Astrocyte (in vitro differentiated cells and primary cell): Measurements from ENCODE around the gene FGGY. TPM values are rescaled to one million over a fixed set of nuclear protein-coding genes. Genes with fewer than 3 reads are reported as not detected.

Source experiments
- DNase-seq: peaks from one replicate; pipeline ENCODE4 v3.0.0-alpha.2; 2010; ENCODE audit warnings: low read depth
- FAIRE-seq: peaks from 2 replicates; lab custom pipeline; 2011; peaks lifted over from hg19 to GRCh38; lab: Jason Lieb, UNC
- H2AFZ ChIP-seq: 2 replicates; pipeline ENCODE4 v1.6.0; 2012; ENCODE audit warnings: low read depth, low read length, inconsistent platforms
- H3K27ac ChIP-seq: 2 replicates; pipeline ENCODE4 v1.5.1; 2011; ENCODE audit warnings: low read depth, low read length, inconsistent platforms
- H3K27me3 ChIP-seq: 2 replicates; pipeline ENCODE4 v1.6.0; 2011; ENCODE audit warnings: low read length, inconsistent platforms; ENCODE audit not compliant: insufficient read depth
- H3K36me3 ChIP-seq: 2 replicates; pipeline ENCODE4 v1.5.1; 2011; ENCODE audit warnings: low read length, inconsistent platforms; ENCODE audit not compliant: insufficient read depth
- H3K4me1 ChIP-seq: 2 replicates; pipeline ENCODE4 v1.5.1; 2011; ENCODE audit warnings: low read length, inconsistent platforms; ENCODE audit not compliant: insufficient read depth
- H3K4me2 ChIP-seq: 2 replicates; pipeline ENCODE4 v1.6.0; 2012; ENCODE audit warnings: low read length, inconsistent platforms
- H3K4me3 ChIP-seq: 2 replicates; pipeline ENCODE4 v1.5.1; 2011; ENCODE audit warnings: low read depth, mild to moderate bottlenecking, low read length, inconsistent platforms; ENCODE audit not compliant: insufficient read depth
- H3K79me2 ChIP-seq: 2 replicates; pipeline ENCODE4 v1.6.0; 2012; ENCODE audit warnings: mild to moderate bottlenecking, low read length, inconsistent platforms; ENCODE audit not compliant: insufficient read depth
- H3K9ac ChIP-seq: 2 replicates; pipeline ENCODE4 v1.6.0; 2012; ENCODE audit warnings: mild to moderate bottlenecking, low read length, inconsistent platforms
- H3K9me3 ChIP-seq: 2 replicates; pipeline ENCODE4 v1.5.1; 2012; ENCODE audit warnings: low read depth, mild to moderate bottlenecking, low read length, inconsistent platforms; ENCODE audit not compliant: insufficient read depth
- H4K20me1 ChIP-seq: 2 replicates; pipeline ENCODE4 v1.6.0; 2012; ENCODE audit warnings: low read length, inconsistent platforms; ENCODE audit not compliant: insufficient read depth
- H3K27ac Mint-ChIP-seq: one replicate; pipeline ENCODE4 v1.8.0; 2021; ENCODE audit warnings: mild to moderate bottlenecking, mixed read lengths; ENCODE audit not compliant: unreplicated experiment
- H3K27me3 Mint-ChIP-seq: one replicate; pipeline ENCODE4 v1.8.0; 2021; ENCODE audit warnings: low read depth, mixed read lengths; ENCODE audit not compliant: unreplicated experiment
- H3K36me3 Mint-ChIP-seq: one replicate; pipeline ENCODE4 v1.8.0; 2021; ENCODE audit warnings: low read depth, mixed read lengths; ENCODE audit not compliant: unreplicated experiment
- H3K4me1 Mint-ChIP-seq: one replicate; pipeline ENCODE4 v1.8.0; 2021; ENCODE audit warnings: low read depth, mixed read lengths; ENCODE audit not compliant: unreplicated experiment
- H3K4me3 Mint-ChIP-seq: one replicate; pipeline ENCODE4 v1.8.0; 2021; ENCODE audit warnings: mild to moderate bottlenecking, moderate library complexity, mixed read lengths; ENCODE audit not compliant: unreplicated experiment
- H3K9me3 Mint-ChIP-seq: one replicate; pipeline ENCODE4 v1.8.0; 2021; ENCODE audit warnings: mild to moderate bottlenecking, mixed read lengths; ENCODE audit not compliant: unreplicated experiment
- CTCF ChIP-seq: IDR thresholded peaks from 2 replicates; pipeline ENCODE4 v1.5.1; 2011; ENCODE audit warnings: low read depth, mild to moderate bottlenecking, inconsistent platforms, low read length, moderate library complexity; ENCODE audit not compliant: insufficient read depth
- EZH2 ChIP-seq: IDR thresholded peaks from 2 replicates; pipeline ENCODE4 v1.6.1; 2012; ENCODE audit warnings: mild to moderate bottlenecking, low read length, inconsistent platforms; ENCODE audit not compliant: insufficient read depth
- microRNA-seq: library from miRNA; unstranded; fragments of <30 nt; microRNA quantifications from one replicate; pipeline ENCODE4 v1.2.0, GENCODE V29; 2020
- total RNA-seq: library from RNA; stranded (reverse); gene quantifications from 2 replicates; pipeline ENCODE4 v1.2.1, GENCODE V29; 2021

Gene FGGY
- total RNA-seq, 1 donor from 2014 or later: 6.8 TPM

GRCh38 chr1:59803458-59804038, 506.7 kb downstream of the FGGY start:
- Histone ChIP-seq H3K9me3 (no peaks in the 10 kb centered on the region), H3K9ac (no peak overlapping the region), H3K27ac (no peak overlapping the region), H3K27me3 (no peaks in the 10 kb centered on the region), H3K4me1 (no peaks in the 10 kb centered on the region), H2AFZ (no peak overlapping the region), H3K4me2 (no peak overlapping the region), H3K79me2 (no peaks in the 10 kb centered on the region), H3K36me3 (no peaks in the 10 kb centered on the region), H3K4me3 (no peak overlapping the region), H4K20me1 (no peaks in the 10 kb centered on the region)
- H3K4me1 Mint-ChIP-seq: no peaks in the 10 kb centered on the region
- TF ChIP-seq CTCF: no peak
- no peak for TF ChIP-seq EZH2
- FAIRE-seq (no peak), DNase-seq (no peak)
- H3K27ac Mint-ChIP-seq: no peak overlapping the region
- no peaks in the 10 kb centered on the region for H3K9me3 Mint-ChIP-seq
- no peaks in the 10 kb centered on the region for H3K36me3 Mint-ChIP-seq
- no peak overlapping the region for H3K4me3 Mint-ChIP-seq
- H3K27me3 Mint-ChIP-seq: no peaks in the 10 kb centered on the region

- H4K20me1 ChIP-seq: no peaks in the 10 kb centered on the region
- no peaks in the 10 kb centered on the region for H3K27me3 ChIP-seq
- no peak overlapping the region for H3K9ac ChIP-seq
- FAIRE-seq: no peak
- H3K79me2 ChIP-seq: no peaks in the 10 kb centered on the region
- H3K9me3 ChIP-seq: no peaks in the 10 kb centered on the region
- no peak for TF ChIP-seq CTCF
- TF ChIP-seq EZH2: no peak
- Mint-ChIP-seq H3K36me3 (no peaks in the 10 kb centered on the region), H3K27me3 (no peaks in the 10 kb centered on the region), H3K4me1 (no peaks in the 10 kb centered on the region), H3K4me3 (no peak overlapping the region), H3K27ac (no peak overlapping the region), H3K9me3 (no peaks in the 10 kb centered on the region)
- H3K27ac ChIP-seq: no peak overlapping the region
- no peaks in the 10 kb centered on the region for H3K36me3 ChIP-seq
- no peaks in the 10 kb centered on the region for H3K4me1 ChIP-seq
- no peak overlapping the region for H3K4me3 ChIP-seq
- no peak overlapping the region for H2AFZ ChIP-seq
- DNase-seq: no peak
- H3K4me2 ChIP-seq: no peak overlapping the region
Observed at GRCh38 chr1:59804301-59804700, 507.4 kb downstream of the FGGY start.

- FAIRE-seq (no peak), DNase-seq (no peak)
- no peaks in the 10 kb centered on the region for H3K79me2 ChIP-seq
- Mint-ChIP-seq H3K4me1 (no peaks in the 10 kb centered on the region), H3K4me3 (no peak overlapping the region), H3K9me3 (no peaks in the 10 kb centered on the region), H3K27ac (no peak overlapping the region), H3K27me3 (peaks cover 3% of the 10 kb centered on the region), H3K36me3 (no peaks in the 10 kb centered on the region)
- no peak overlapping the region for H3K4me2 ChIP-seq
- no peak overlapping the region for H3K27ac ChIP-seq
- H4K20me1 ChIP-seq: no peaks in the 10 kb centered on the region
- H2AFZ ChIP-seq: no peak overlapping the region
- H3K4me3 ChIP-seq: no peak overlapping the region
- H3K9ac ChIP-seq: no peak overlapping the region
- H3K4me1 ChIP-seq: no peaks in the 10 kb centered on the region
- TF ChIP-seq EZH2 (no peak), CTCF (no peak)
- H3K27me3 ChIP-seq: no peaks in the 10 kb centered on the region
- no peaks in the 10 kb centered on the region for H3K36me3 ChIP-seq
- H3K9me3 ChIP-seq: no peaks in the 10 kb centered on the region
Observed at GRCh38 chr1:59805554-59805953, 508.7 kb downstream of the FGGY start.

Small RNAs within 50 kb of the gene (microRNA-seq; reads per million reads assigned to microRNA genes)
- not detected for gene MIR4711
